ENCODE results near the gene PLEKHA8. TPM values are rescaled to one million over a fixed set of nuclear protein-coding genes. Genes with fewer than 3 reads are reported as not detected.
A peak's percentile ranks its signal among the peaks of the same experiment; 100 is the strongest.

PLEKHA8 gene
- total RNA-seq, result 10 to 100 TPM in 3 of 4 donors, 1 to 10 TPM in 1; 9.9 to 30.1 (median 15.2) TPM

- H3K27ac ChIP-seq, result peak within 1 kb of the TSS; percentile 87 to 93 (median 91)
- H3K4me1 ChIP-seq, result peaks cover 0 to 41% (median 8%) of the 10 kb centered on the region in 4 donors
- TF ChIP-seq CTCF (IDR thresholded peaks at IDR 0.05) (peak in 2 of 6 experiments; percentile 20 to 21), POLR2A (IDR thresholded peaks at IDR 0.05) (peak; percentile 69 to 75)
- H3K9me3 ChIP-seq, result no peaks in the 10 kb centered on the region
- DNase-seq, result peak; percentile 84 to 95 (median 94)
- no peaks in the 10 kb centered on the region for H3K27me3 ChIP-seq
- H3K36me3 ChIP-seq, result no peaks in the 10 kb centered on the region
- H3K4me3 ChIP-seq, result peak within 1 kb of the TSS; percentile 82 to 96 (median 92)
Measured at GRCh38 chr7:30028216-30028748, at the start of gene PLEKHA8. PLEKHA8 (plus strand) TSS chr7:30028412; CDS start chr7:30028763, 351 bp downstream.

GRCh38 chr7:29980151-29980550 lies 48.1 kb upstream of the PLEKHA8 start:
- Histone ChIP-seq H3K4me3 (no peak overlapping the region), H3K9me3 (no peaks in the 10 kb centered on the region), H3K27ac (no peak overlapping the region), H3K36me3 (no peaks in the 10 kb centered on the region), H3K4me1 (peaks cover 0 to 3% (median 0%) of the 10 kb centered on the region in 4 donors), H3K27me3 (no peaks in the 10 kb centered on the region)
- TF ChIP-seq CTCF (IDR thresholded peaks at IDR 0.05), result no peak
- TF ChIP-seq POLR2A (IDR thresholded peaks at IDR 0.05), result no peak
- no peak for DNase-seq

GRCh38 chr7:29987083-29987482 lies 41.1 kb upstream of the PLEKHA8 start:
- Histone ChIP-seq H3K27ac (peak overlapping the region; percentile 53 to 93 (median 86)), H3K4me3 (no peak overlapping the region), H3K4me1 (peaks cover 0 to 7% (median 2%) of the 10 kb centered on the region in 4 donors), H3K36me3 (no peaks in the 10 kb centered on the region), H3K9me3 (no peaks in the 10 kb centered on the region), H3K27me3 (no peaks in the 10 kb centered on the region)
- no peak for DNase-seq
- TF ChIP-seq POLR2A (IDR thresholded peaks at IDR 0.05), result no peak
- no peak for TF ChIP-seq CTCF (IDR thresholded peaks at IDR 0.05)

- no peaks in the 10 kb centered on the region for H3K36me3 ChIP-seq
- TF ChIP-seq POLR2A (IDR thresholded peaks at IDR 0.05) (no peak), CTCF (IDR thresholded peaks at IDR 0.05) (no peak)
- DNase-seq, result peak in 1 of 3 donors; percentile 19
- H3K27ac ChIP-seq, result peak overlapping the region; percentile 83 to 93 (median 86)
- H3K9me3 ChIP-seq, result no peaks in the 10 kb centered on the region
- H3K27me3 ChIP-seq, result no peaks in the 10 kb centered on the region
- H3K4me3 ChIP-seq, result peak overlapping the region in 2 of 4 donors; percentile 6 to 91
- peaks cover 0 to 7% (median 2%) of the 10 kb centered on the region in 4 donors for H3K4me1 ChIP-seq
Measured at GRCh38 chr7:29987811-29988317, 40.3 kb upstream of the PLEKHA8 start.

GRCh38 chr7:29988424-29989256 lies 39.6 kb upstream of the PLEKHA8 start:
- H3K27ac ChIP-seq, result peak overlapping the region; percentile 83 to 93 (median 86)
- TF ChIP-seq POLR2A (IDR thresholded peaks at IDR 0.05) (no peak), CTCF (IDR thresholded peaks at IDR 0.05) (no peak)
- no peaks in the 10 kb centered on the region for H3K27me3 ChIP-seq
- no peaks in the 10 kb centered on the region for H3K9me3 ChIP-seq
- peaks cover 0 to 7% (median 2%) of the 10 kb centered on the region in 4 donors for H3K4me1 ChIP-seq
- DNase-seq, result peak; percentile 52 to 67 (median 60)
- H3K36me3 ChIP-seq, result no peaks in the 10 kb centered on the region
- H3K4me3 ChIP-seq, result peak overlapping the region; percentile 69 to 91 (median 82)
